ENCODE results near the gene TMEM115.
"Not testable (repeated sequence)": the region's sequence is repeated elsewhere in the genome, so short reads cannot be mapped to it uniquely, and the experiment has no call there.

Gene TMEM115

DNA sequence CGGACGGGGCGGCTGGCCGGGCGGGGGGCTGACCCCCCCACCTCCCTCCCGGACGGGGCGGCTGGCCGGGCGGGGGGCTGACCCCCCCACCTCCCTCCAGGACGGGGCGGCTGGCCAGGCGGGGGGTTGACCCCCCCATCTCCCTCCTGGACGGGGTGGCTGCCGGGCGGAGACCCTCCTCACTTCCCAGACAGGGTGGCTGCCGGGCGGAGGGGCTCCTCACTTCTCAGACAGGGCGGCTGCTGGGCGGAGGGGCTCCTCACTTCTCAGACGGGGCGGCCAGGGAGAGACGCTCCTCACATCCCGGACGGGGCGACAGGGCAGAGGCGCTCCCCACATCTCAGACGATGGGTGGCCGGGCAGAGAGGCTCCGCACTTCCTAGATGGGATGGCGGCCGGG is 47.3 kb downstream of the TMEM115 start:
- not testable (repeated sequence) for DNase-seq

All from NCI-H1694 treated with DMSO at 0.1 percent for 48 hours (cell line).